HG02973 (cell line): Measurements from ENCODE around the gene RBM8A.

ENCODE experiments used
- ATAC-seq: cut with Tn5 transposase; IDR thresholded peaks from one replicate; pipeline ENCODE4 v1.9.1; 2021; ENCODE audit warnings: moderate library complexity; ENCODE audit not compliant: unreplicated experiment

The RBM8A gene

DNA sequence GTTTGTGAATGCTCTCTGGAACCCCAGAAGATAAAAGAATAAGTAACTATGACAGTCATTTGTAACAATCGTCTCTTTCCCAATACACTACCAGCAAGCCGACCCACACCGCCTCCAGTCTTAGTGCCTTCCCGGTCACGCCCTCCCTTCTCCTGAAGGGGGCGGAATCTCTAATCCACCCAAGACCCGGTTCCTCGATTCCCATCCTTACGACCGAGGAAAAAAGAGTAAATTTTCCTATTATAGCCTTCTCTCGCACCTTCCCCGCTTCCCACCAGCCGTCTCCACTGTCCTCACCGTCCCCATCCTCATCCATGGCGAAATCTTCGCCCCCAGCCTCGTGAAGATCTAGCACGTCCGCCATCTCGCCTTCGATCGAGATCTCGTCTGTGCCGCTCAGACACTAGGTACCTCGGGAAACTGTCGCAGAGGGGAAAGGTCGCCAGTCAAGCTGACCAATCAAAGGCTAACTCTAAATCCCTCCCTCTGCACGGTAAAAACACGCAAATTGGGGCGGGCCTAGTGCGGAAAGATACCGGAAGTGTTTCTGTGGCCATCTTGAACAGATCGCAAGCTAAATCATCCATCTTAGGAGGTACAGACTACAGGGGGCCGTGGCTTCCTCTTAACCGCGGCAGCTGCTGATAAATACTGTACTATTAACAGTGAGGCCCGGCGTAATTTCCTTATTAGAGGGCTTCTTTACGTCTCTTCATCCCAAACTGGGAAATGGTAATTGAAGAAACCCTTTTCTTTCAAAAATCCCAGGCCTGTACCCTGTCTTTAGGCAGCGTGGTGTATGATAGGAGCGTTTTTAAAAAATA lies at the start of gene RBM8A:
Gene RBM8A, minus strand, starts transcription at position 422 of the 824 bp plus-strand sequence. Its CDS starts 58 bp downstream, at position 364.
- ATAC-seq = peak; percentile 89

DNA sequence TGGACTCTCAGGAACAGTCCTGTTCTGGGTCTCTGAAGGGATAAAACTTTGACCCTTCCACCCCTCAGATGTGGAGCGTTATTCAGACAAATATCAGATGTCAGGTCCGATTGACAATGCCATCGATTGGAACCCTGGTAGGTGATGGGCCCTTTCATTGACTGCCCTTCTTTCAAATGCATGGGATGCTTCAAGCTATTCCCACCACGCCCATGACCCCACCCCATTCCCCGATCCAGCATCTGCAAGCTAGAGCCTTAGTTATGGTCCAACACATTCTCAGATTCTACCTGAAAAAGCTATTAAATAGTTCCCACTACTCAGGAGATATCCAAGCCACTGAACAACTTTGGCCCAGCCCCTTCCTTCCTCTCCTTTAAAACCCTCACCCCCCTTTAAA lies 49.7 kb upstream of the RBM8A start:
- no peak for ATAC-seq

DNA sequence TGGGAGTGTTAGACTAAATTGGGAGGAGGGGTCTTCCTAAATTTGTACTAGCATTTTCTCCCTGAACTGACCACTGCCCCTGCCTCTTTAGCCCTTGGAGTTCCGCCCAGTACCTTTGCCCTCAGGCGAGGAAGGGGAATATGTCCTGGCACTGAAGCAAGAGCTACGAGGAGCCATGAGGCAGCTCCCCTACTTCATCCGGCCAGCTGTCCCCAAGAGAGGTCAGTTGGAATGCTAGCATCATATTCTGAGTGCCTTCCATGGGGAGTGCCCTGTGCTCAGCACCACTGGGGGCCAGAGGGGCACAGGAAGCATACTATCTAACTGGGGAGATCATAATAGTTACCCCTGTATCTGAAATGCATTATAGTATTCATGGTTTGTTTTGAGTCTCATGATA lies 47.9 kb upstream of the RBM8A start:
- no peak for ATAC-seq

DNA sequence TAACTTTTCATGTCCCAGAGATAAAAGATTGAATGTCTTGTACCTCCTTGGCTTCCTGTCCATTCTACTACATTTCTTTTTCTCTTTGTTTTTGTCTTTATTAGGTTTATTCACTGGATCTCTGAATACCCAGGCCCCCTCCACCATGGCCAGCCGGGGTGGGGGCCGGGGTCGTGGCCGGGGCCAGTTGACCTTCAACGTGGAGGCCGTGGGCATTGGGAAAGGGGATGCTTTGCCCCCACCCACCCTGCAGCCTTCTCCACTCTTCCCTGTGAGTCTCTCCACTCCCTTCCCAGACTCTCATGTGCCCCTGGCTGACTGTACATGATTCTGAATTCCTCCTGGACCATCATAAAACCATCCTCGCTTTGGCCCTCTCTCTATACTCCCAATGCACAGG lies 47.4 kb upstream of the RBM8A start:
- no peak for ATAC-seq

DNA sequence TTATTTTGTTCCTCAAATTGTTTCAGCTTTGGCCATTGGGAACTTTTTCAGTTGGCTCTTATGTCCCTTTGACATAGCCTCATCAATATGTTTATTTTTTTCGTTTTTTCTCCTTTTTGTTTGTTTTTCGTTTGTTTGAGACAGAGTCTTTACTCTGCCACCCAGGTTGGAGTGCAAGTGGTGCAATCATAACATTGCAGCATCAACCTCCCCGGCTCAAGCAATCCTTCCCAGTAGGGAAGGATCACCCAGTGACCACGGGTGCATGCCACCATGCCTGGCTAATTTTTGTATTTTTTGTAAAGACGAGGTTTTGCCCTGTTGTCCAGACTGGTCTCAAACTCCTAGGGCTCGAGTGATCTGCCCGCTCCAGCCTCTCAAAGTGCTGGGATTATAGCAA lies 45.3 kb upstream of the RBM8A start:
- ATAC-seq = no peak

DNA sequence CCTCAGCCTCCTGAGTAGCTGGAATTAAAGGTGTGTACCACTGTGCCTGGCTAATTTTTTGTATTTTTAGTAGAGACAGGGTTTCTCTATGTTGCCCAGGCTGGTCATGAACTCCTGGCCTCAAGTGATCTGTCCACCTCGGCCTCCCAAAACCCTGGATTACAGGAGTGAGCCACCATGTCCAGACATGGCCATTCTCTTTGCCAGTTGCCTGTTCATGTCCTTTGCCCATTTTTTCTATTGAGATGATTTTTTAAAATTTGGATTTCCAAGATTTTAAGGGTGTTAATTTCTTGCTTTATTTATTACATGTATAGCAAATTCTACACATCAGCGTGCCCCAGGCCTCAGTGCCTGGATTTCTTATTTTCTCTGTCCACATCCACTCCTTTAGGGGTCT lies 40.0 kb upstream of the RBM8A start:
- no peak for ATAC-seq

DNA sequence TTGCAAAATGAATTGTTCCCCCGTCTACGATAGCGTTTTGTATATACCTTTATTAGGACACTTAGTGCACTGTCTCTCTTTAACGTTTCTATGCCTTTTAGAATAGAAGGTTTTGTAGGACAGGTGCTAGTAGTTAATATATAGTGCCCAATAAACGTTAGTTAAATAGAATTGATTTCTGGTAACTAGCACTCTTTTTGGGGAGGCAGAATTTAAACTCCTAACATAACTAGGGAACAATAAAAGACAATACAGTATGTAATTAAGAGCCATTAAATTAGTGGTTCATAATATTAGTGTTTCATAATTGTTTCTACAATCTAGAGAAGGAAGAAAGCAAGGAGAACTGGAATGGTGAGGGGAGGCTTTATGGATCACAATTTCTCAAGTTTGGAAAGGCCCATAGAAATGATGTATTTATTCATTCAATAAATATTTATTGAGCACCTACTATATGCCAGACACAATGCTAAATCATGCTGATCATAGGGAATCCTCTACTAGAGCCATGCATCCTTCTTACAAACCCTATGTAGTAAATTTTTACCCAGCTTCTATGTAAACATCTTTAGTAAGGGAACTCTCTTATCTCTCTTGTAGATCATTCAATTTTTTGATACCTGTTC lies 37.9 kb upstream of the RBM8A start:
- no peak for ATAC-seq

DNA sequence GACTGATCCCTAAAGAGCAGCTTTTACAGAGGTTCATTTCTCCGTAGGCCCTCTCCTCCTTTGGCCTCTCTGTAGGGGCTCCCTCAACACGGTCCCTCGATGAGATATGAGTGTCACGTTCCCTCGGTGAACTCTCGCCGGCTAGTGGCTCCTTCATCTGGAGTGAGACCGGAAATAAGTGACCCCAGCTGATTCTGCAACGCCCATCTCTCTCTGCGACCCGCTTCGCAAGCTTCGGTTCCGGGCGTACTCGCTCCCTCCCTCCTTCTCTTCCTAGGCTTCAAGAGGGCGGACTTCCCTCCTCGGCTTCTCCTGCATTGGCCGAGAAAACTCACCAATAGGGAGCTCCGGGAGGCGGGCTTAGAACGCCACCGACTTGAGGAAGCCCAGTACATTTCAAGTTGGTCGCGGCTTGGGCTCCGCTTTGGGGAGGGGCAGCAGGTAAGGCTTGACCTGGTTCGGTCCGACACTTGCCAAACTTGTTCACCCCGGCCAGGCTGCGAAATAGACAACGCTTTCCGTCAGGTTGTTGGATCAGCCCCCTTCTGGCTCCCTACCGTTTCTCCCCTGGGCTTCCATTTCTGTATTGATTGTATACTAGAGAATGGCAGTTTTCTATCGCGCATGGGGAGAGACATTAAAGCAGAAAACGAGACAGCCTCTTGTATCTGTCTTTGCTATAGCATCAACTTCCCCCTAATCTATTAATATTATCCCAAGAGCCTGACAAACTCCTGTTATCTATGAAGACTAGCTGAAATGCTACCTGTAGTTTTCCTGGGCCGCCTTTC lies 37.2 kb upstream of the RBM8A start, which contains the start of the genes ANKRD34A and POLR3GL:
Gene ANKRD34A, minus strand, starts transcription at position 248 of the 791 bp plus-strand sequence. CDS start 2,816 bp downstream, outside the sequence.
Gene POLR3GL, plus strand, starts transcription at position 363 of the 791 bp plus-strand sequence. CDS start 10,176 bp downstream, outside the sequence.
- peak; percentile 83 for ATAC-seq

DNA sequence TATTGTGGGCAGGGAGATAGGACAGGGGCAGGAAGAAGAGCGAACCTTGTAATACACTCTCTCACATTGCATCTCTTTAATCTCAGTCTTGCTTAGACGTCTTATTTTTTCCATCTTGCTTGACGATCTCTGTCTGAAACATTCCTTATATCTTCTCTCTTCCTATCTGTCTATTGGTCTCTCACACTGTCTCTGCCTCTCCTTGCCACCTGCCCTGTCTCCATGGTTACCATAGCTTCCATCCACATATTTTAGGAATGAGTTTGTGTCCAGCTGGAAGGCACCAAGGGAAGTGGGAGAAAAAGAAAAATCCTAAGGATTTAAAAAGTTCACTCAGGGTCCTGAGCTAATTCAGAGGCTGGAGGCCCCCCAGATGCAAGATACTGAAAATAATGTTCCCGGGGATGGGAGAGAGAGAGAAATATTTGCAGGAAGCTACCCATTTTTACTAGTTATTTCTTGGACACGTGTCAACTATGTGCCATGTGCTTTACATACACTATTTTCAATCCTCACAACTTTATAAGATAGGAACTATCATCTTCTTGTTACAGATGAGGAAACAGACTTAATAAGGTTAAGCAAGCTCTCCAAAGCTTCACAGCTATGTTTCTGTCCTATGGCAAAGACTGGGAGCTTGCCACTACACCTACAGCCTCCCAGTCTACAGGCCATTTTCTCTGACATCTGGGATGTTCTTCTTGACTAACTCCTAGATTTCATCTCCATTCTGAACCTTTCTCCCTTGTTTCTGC lies 36.2 kb upstream of the RBM8A start:
- ATAC-seq = no peak

DNA sequence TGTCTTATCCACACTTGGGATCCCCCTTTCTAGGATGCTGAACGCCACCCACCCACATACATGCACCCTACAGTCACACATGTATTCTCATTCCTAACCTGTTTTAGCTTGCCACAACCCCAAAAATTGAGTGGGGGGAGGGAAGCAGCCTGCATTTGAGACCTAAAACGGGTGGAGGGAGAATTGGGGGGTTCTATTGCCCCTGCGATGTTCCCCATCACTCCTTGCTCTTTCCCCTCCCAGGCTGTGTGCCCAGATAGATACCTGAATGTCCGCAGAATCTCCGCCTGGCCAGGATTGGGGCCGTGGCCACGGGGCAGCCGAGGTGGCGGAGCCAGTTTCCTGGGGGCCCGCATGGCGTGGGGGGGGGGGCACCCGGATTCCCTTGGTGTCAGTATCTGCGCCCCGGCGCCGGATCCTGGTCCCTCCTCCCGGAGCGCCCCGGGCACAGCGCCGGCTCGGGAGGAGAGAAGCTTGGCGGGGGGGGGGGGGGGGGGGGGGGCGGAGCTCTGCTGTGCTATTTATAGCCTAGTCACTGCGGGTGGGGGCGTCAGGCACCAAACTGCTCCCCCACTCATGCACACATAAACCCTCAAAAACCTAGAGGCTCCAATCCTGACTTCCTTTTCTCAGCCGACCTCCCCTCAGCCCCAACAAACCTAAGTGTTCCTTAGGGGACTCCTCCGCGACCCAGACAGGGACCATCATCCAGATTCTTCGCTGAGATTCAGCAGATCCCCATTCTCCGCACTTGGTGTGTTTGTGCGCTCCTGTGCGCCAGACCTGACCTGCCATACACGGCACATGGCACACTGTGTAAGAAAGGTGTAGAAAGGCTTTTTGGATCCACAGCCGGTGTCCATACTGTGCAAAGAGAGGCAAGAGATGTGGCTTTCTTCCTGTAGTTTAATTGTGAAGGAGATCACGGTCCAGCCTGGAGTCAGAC lies 35.1 kb upstream of the RBM8A start:
- ATAC-seq = no peak

DNA sequence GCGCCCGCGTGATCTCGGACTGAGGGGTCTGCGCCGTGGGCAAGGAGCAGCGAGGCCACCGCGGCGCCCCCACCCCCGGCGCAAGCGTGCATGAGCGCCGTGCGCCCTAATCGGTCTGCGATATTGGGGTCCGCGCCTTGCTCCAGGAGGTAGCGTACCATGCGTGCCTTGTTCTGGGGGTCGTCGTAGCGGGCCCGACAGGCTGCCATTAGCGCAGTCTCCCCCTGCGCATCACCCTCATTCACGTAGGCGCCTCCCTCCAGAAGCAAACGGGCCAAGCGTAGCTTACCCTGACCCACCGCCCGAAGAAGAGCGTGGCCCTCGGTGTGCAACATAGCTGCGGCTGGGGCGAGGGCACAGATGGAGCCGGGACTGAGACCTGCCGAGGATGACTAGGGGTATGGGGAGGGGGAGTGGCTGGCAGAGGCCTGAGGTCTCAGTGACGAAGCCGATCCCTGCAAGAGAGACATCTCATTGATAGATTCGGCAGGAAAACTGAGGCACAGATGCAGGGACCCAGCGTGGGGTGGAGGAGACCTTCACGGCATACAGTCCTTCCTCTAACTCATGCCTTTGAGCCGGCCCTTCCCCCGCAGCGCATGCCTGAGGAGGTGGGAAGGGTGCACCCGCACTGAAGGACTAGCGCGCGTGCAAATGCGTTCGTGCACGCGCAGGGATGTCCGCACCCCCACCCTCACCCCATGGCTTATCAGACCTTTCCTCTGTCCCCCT lies 34.3 kb upstream of the RBM8A start:
- ATAC-seq = no peak

DNA sequence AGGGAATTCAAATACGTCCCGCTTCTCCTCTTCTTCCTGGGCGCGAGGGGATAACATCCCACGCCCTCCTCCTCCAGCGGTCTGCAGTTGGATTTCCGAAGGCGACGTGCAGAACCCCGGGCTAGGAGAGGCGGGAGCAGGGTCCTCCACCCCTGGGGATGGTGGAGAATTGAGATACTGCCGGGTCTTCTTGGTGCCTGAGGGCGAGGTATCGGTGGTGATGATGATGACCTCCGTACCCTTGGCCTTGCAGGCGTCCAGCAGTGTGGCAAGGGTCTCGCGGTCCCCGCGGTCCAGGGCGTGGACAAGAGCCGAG lies 33.8 kb upstream of the RBM8A start:
- ATAC-seq = no peak

DNA sequence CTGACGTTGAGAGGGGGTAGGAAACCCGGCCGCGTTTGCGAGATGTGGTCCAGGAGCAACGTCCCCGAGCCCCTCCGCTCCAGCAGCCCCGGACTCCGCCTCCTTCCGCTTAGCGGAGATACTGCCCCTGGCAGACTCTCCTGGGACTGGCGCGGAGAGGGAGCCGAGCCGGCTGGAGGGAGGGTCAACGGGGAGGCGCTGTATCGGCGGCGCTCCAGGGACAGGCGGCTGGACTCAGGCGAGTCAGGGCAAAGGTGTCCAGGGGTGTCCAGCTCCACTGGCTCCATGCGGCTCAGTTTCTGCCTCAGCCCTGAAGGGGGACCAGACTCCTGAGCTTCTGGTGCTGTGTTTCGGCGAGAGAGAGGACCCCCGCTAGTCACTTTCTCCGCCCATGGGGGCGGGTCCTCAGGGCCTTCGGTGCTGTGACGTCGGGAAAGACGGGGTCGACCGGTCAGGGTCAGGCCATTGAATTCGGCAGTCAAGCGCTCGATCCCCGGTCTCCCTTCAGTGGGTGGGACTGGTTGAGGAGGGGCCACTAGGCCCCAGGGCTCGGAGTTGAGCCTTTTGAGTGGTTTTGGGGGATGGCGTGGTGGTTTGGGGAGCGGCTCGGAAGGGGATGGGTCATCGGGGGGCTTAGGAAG lies 33.3 kb upstream of the RBM8A start:
- no peak for ATAC-seq

DNA sequence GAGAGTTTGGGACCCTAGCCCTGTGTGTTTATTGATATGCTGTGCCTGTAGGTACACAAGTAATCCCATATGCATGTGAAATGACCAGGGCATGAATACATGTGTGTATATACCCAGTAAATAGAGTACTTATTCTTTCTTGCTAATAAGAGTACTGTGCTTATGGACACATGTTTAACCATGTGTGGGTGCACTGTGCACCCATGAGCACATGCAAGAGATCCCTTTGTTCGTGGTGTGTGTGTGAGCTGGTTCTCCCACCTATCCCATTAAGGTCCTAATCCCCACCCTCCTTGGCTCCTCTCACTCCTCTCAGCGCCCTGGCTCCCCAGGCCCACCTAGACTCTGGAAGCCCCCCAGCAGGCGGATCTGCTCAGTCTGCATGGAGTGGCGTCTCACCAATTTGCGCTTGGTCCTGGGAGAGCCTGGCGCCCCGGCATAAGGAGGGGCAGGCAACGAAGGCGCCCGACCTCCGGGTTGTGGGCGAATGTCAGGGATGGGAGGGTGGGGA lies 32.7 kb upstream of the RBM8A start:
- no peak for ATAC-seq

DNA sequence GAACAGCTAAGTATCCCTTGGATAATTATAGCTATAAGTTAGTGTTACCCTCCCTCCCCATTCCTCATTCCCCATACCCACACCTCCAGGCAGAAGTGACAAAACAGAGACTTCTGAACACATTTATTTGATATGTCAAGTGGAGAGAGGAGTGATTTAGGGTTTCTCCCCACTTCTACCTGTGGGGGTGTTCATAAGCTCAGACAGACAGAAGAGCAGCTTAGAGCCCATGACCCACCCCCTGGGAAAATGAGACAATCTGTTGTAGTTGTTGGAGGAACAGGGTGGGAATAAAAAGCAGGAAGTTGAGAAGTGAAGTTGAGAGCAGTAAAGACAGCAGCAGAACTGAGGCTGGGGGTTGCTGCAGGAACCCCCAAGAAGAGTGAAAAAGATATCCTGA lies 32.0 kb upstream of the RBM8A start:
- no peak for ATAC-seq

DNA sequence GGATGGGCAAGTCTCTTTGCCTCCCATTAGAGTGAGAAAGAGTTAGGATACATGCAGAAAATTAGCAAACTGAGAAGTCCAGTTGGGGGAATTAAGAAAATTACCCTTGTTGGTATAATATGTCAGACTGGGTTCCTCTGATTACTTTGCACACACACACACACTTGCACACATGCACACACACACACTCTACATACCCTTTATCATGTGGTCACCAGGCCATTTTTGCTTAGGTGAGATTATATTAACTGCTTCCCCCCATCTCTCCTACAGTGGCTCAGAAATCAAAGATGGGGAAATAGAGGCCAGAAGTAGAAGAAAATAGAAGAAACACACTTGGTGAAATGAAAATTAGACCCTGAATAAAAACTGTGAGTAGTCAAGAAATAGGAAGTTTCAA lies 31.4 kb upstream of the RBM8A start:
- ATAC-seq = no peak

DNA sequence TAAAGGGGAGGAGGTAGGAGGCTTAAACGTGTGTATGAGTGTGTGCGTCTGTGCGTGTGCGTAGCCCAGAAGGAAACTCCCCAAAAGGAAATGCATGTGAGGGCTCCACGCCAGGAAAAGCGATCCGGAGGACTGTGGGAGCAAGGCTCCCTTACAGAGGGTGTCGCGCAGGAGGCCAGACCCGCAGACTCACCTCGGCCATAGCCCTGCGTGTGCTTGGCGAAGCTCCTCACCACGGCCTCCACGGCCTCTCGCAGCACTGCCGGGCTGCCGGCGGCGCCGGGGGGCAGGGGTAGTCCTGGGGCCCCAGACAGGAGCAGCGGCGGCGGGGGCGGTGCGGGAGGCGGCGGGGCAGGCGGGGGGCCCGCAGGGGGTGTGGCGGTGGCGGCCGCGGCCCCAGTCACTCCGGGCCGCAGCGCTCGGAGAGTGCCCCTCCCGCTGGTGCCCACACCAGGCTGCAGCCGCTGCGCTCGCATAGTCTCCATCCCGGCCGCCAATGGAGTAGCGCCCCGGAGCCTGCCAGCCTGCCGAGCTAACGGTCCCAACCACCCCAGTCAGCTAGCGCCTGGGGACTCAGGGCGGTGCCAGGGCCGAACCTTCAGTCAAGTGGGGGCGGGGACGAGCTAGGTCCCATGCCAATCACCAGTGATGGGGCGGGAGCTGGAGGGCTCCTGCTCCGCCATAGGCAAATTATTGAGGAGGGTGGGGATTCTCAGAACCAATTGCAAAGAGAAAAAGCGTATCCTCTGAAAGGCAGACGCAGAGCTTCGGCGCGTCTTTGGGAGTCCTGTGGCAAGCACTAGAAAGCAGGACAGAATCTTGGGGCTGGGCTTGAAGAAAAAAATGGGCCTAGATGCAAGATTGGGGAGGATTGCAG lies 30.4 kb upstream of the RBM8A start, which contains the start of gene LIX1L:
Gene LIX1L, minus strand, starts transcription at position 575 of the 877 bp plus-strand sequence. Its CDS starts 90 bp downstream, at position 485.
- ATAC-seq = peak; percentile 80
